Measurements from ENCODE around the gene BTBD6. TPM values are rescaled to one million over a fixed set of nuclear protein-coding genes. Genes with fewer than 3 reads are reported as not detected.

Gene BTBD6
- total RNA-seq, 1 donor from 2014 or later: 36.3 TPM

Other genes with a start within 250 kb of the BTBD6 start
- gene CDCA4, start 227.4 kb upstream of the BTBD6 start, total RNA-seq (ENCODE audit: unreplicated experiment): 23.2 TPM
- gene GPR132, start 183.1 kb upstream of the BTBD6 start, total RNA-seq (ENCODE audit: unreplicated experiment): not detected
- gene JAG2, start 79.8 kb upstream of the BTBD6 start, total RNA-seq (ENCODE audit: unreplicated experiment): 84.1 TPM
- gene NUDT14, start 67.2 kb upstream of the BTBD6 start, total RNA-seq (ENCODE audit: unreplicated experiment): 114 TPM
- 54.6 TPM for gene BRF1, start 52.5 kb downstream of the BTBD6 start, total RNA-seq (ENCODE audit: unreplicated experiment)
- gene PACS2, start 66.2 kb downstream of the BTBD6 start, total RNA-seq (ENCODE audit: unreplicated experiment): 263 TPM
- 2.7 TPM for gene TEX22, start 150.0 kb downstream of the BTBD6 start, total RNA-seq (ENCODE audit: unreplicated experiment)
- 261 TPM for gene MTA1, start 171.3 kb downstream of the BTBD6 start, total RNA-seq (ENCODE audit: unreplicated experiment)
- 78.5 TPM for gene CRIP2, start 226.3 kb downstream of the BTBD6 start, total RNA-seq (ENCODE audit: unreplicated experiment)
- 49.3 TPM for gene CRIP1, start 238.4 kb downstream of the BTBD6 start, total RNA-seq (ENCODE audit: unreplicated experiment)
- 13.8 TPM for gene TEDC1, start 242.7 kb downstream of the BTBD6 start, total RNA-seq (ENCODE audit: unreplicated experiment)